ENCODE results near the gene CNIH3. TPM values are rescaled to one million over a fixed set of nuclear protein-coding genes. Genes with fewer than 3 reads are reported as not detected.

CNIH3 gene
- total and polyA plus RNA-seq, 10 of the 15 experiments (the other 5 are each of a cell fraction or from before 2014, with no cell fraction given) = 0.77 to 5.8 (median 1.8) TPM

DNA sequence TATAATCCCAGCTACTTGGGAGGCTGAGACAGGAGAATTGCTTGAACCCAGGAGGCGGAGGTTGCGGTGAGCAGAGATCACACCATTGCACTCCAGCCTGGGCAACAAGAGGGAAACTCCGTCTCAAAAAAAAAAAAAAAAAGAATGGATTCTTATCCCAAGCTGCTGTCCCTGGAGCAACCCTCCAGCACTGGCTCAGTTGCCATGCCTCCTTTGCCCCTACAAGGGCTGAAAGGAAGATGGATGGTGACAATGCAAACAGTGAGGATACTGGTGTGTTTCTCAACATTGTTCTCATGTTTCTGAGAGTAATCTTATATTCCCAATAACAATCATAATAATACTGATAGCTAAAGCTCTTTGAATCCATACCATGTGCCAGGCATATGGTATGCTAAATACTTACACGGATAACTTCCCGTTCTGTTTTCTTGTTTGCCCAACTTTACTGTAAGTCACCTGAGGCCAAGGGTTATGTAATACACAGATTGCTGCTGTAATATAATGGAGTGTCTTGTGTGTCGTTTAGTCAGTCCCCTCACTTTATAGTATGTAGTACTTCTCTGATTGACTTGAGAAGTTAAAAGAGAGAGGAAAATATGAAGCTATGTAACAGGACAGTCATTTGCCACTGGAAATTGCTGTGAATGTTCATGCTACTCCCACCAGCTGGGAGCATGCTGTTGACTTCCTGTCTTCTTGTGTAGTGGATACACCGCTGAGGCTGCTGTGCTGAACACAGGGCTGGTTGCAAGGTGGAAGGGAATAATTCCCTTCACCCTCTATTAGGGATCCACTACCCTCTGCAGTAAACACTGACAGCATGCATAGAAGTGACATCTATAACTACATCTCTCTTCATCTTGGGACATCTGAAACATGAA lies 153.6 kb downstream of the CNIH3 start (continued):
- TF ChIP-seq, protein P1, sequence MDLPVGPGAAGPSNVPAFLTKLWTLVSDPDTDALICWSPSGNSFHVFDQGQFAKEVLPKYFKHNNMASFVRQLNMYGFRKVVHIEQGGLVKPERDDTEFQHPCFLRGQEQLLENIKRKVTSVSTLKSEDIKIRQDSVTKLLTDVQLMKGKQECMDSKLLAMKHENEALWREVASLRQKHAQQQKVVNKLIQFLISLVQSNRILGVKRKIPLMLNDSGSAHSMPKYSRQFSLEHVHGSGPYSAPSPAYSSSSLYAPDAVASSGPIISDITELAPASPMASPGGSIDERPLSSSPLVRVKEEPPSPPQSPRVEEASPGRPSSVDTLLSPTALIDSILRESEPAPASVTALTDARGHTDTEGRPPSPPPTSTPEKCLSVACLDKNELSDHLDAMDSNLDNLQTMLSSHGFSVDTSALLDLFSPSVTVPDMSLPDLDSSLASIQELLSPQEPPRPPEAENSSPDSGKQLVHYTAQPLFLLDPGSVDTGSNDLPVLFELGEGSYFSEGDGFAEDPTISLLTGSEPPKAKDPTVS (IDR thresholded peaks at IDR 0.05; ENCODE audit: low read depth, low read length) = no peak
- no peak for TF ChIP-seq PML (IDR thresholded peaks at IDR 0.05; ENCODE audit: low read length)
- TF ChIP-seq, protein P2, sequence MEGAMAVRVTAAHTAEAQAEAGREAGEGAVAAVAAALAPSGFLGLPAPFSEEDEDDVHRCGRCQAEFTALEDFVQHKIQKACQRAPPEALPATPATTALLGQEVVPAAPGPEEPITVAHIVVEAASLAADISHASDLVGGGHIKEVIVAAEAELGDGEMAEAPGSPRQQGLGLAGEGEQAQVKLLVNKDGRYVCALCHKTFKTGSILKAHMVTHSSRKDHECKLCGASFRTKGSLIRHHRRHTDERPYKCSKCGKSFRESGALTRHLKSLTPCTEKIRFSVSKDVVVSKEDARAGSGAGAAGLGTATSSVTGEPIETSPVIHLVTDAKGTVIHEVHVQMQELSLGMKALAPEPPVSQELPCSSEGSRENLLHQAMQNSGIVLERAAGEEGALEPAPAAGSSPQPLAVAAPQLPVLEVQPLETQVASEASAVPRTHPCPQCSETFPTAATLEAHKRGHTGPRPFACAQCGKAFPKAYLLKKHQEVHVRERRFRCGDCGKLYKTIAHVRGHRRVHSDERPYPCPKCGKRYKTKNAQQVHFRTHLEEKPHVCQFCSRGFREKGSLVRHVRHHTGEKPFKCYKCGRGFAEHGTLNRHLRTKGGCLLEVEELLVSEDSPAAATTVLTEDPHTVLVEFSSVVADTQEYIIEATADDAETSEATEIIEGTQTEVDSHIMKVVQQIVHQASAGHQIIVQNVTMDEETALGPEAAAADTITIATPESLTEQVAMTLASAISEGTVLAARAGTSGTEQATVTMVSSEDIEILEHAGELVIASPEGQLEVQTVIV (IDR thresholded peaks at IDR 0.05; ENCODE audit: borderline replicate concordance, partially characterized antibody) = no peak
- TF ChIP-seq EED (IDR thresholded peaks at IDR 0.05; ENCODE audit: low read depth) = no peak
- TF ChIP-seq ASH2L (IDR thresholded peaks at IDR 0.05; ENCODE audit: borderline replicate concordance, low read depth) = no peak

DNA sequence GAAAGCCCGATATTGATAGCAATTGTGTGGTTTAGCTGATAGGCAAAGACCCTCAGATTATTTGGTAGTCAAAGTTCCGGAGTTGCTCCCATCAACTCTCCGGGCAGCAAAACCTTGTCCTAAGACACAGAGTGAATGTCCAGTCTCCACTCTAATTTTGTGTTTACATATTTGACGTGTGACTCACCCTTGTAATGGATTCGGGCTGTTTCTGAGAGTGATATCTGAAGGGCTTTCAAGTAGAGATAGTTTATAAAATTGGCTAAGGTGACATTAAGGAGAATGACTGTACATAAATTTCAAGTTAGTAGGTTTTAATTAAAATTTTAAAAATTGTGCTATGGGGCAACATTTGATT lies 154.2 kb downstream of the CNIH3 start:
- WGBS (ENCODE audit: insufficient coverage, insufficient replicate concordance, low lambda C conversion rate, missing lambda C conversion rate) = 38% methylated on average over 5 of the region's 5 CpGs
- DNase-seq (ENCODE audit: low read depth, low spot score) = no peak
- TF ChIP-seq ZNF217 (IDR thresholded peaks at IDR 0.05) (no peak), SMAD5 (IDR thresholded peaks at IDR 0.05; ENCODE audit: low read depth) (no peak), POLR2AphosphoS2 (IDR thresholded peaks at IDR 0.05; ENCODE audit: low read depth, low read length) (no peak), HDAC6 (IDR thresholded peaks at IDR 0.05; ENCODE audit: unreplicated experiment) (no peak), CHD4 (IDR thresholded peaks at IDR 0.05) (no peak), HCFC1 (IDR thresholded peaks at IDR 0.05; ENCODE audit: low read length) (no peak), EZH2 (IDR thresholded peaks at IDR 0.05; ENCODE audit: borderline replicate concordance, control insufficient read depth, low read depth, low read length) (no peak), IRF4 (IDR thresholded peaks at IDR 0.05; ENCODE audit: low read depth, low read length) (no peak), HDGF (IDR thresholded peaks at IDR 0.05) (no peak), KDM1A (IDR thresholded peaks at IDR 0.05; ENCODE audit: borderline replicate concordance) (no peak)
- TF ChIP-seq, protein P3, sequence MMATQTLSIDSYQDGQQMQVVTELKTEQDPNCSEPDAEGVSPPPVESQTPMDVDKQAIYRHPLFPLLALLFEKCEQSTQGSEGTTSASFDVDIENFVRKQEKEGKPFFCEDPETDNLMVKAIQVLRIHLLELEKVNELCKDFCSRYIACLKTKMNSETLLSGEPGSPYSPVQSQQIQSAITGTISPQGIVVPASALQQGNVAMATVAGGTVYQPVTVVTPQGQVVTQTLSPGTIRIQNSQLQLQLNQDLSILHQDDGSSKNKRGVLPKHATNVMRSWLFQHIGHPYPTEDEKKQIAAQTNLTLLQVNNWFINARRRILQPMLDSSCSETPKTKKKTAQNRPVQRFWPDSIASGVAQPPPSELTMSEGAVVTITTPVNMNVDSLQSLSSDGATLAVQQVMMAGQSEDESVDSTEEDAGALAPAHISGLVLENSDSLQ (IDR thresholded peaks at IDR 0.05) = no peak
- TF ChIP-seq, protein P4, sequence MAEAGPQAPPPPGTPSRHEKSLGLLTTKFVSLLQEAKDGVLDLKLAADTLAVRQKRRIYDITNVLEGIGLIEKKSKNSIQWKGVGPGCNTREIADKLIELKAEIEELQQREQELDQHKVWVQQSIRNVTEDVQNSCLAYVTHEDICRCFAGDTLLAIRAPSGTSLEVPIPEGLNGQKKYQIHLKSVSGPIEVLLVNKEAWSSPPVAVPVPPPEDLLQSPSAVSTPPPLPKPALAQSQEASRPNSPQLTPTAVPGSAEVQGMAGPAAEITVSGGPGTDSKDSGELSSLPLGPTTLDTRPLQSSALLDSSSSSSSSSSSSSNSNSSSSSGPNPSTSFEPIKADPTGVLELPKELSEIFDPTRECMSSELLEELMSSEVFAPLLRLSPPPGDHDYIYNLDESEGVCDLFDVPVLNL (IDR thresholded peaks at IDR 0.05; ENCODE audit: low read depth, low read length) = no peak

More for the DNA sequence above, 154.2 kb downstream of the CNIH3 start:
- no peak overlapping the region for H3K4me3 ChIP-seq
- no peak overlapping the region for H3K4me2 ChIP-seq (ENCODE audit: control insufficient read depth, insufficient read depth)
- in situ Hi-C loops (cut with MboI) = no loop called here
- H3K79me2 ChIP-seq (ENCODE audit: control insufficient read depth, insufficient read depth, low read length) = no peaks in the 10 kb centered on the region
- no peak overlapping the region for H3K9ac ChIP-seq (ENCODE audit: control insufficient read depth, insufficient read depth, low read length)
- SMC1A ChIA-PET (ENCODE audit: uncharacterized antibody, unreplicated experiment) = interaction anchor here (0.9 to 2.6 kb wide), 7 partner anchors 11 to 37 kb away, joined by 3 to 10 read pairs (median 5); no protein-coding TSS in a partner anchor
- BruUV-seq (replicated peaks) = no TSS peak
- no peaks in the 10 kb centered on the region for H4K20me1 ChIP-seq (ENCODE audit: control insufficient read depth, insufficient read depth)
- POLR2A ChIA-PET = no interaction called here
- FAIRE-seq (no peak), ATAC-seq (no peak)
- no peaks in the 10 kb centered on the region for H3K36me3 ChIP-seq (ENCODE audit: control insufficient read depth in 2 of 2, insufficient read depth in 2 of 2, low read length in 1 of 2)
- intact Hi-C loops (cut with micrococcal nuclease; ENCODE audit: unreplicated experiment) = no loop called here
- no peak overlapping the region for H2AFZ ChIP-seq (ENCODE audit: control insufficient read depth, low read depth, low read length)
- no peaks in the 10 kb centered on the region for H3K27me3 ChIP-seq (replicated peaks in 1 of 2; ENCODE audit: control insufficient read depth in 2 of 2, insufficient read depth in 2 of 2, low read length in 1 of 2)
- no peaks in the 10 kb centered on the region for H3K9me3 ChIP-seq (replicated peaks; ENCODE audit: control insufficient read depth, insufficient read depth, low read length)
- H3K4me1 ChIP-seq (ENCODE audit: control insufficient read depth, insufficient read depth, low read length) = no peaks in the 10 kb centered on the region
- CTCF ChIA-PET = interaction anchor here (0.7 to 4.4 kb wide), 3 partner anchors 11 to 81 kb away, joined by 3 to 15 read pairs (median 4); no protein-coding TSS in a partner anchor
- no peak overlapping the region for H3K27ac ChIP-seq (ENCODE audit: control insufficient read depth, insufficient read depth)
- RAD21 ChIA-PET (ENCODE audit: unreplicated experiment) = interaction anchor here (1.5 kb wide), 1 partner anchor 12 kb away, joined by 3 read pairs; no protein-coding TSS in a partner anchor

Measured in GM12878 (cell line).